Mesothelial cell of epicardium (in vitro differentiated cells): ENCODE measurements around the gene CCDC93. TPM values are rescaled to one million over a fixed set of nuclear protein-coding genes. Genes with fewer than 3 reads are reported as not detected.
"Not testable (repeated sequence)": the region's sequence is repeated elsewhere in the genome, so short reads cannot be mapped to it uniquely, and the experiment has no call there.

Experiments used
- DNase-seq, 2 experiments: peaks; one replicate each; pipeline ENCODE4 v3.0.0; 2021; ENCODE audit warnings: low spot score in 2 of 2; ENCODE audit not compliant: unreplicated experiment in 2 of 2
- H3K27ac Mint-ChIP-seq: 2 replicates; pipeline ENCODE4 v1.8.0; 2021; ENCODE audit warnings: mixed read lengths
- H3K27me3 Mint-ChIP-seq: 2 replicates; pipeline ENCODE4 v1.8.0; 2021; ENCODE audit warnings: low read depth, mixed read lengths
- H3K36me3 Mint-ChIP-seq: 2 replicates; pipeline ENCODE4 v1.8.0; 2021; ENCODE audit warnings: mixed read lengths
- H3K4me1 Mint-ChIP-seq: 2 replicates; pipeline ENCODE4 v1.8.0; 2021; ENCODE audit warnings: mixed read lengths
- H3K4me3 Mint-ChIP-seq: 2 replicates; pipeline ENCODE4 v1.8.0; 2021; ENCODE audit warnings: mild to moderate bottlenecking, moderate library complexity, mixed read lengths
- H3K9me3 Mint-ChIP-seq: 2 replicates; pipeline ENCODE4 v1.8.0; 2021; ENCODE audit warnings: mixed read lengths
- total RNA-seq: library from RNA; stranded (reverse); gene quantifications from 3 replicates; pipeline ENCODE4 v1.2.1, GENCODE V29; 2021
- TF ChIP-seq, protein P1 (sequence below): fragments of 200-600 bp; sonication (generic); IDR thresholded peaks from one replicate; pipeline ENCODE4 v1.5.0; 2021; ENCODE audit warnings: antibody characterized with exemption; ENCODE audit not compliant: unreplicated experiment

Gene CCDC93
- total RNA-seq, 1 donor from 2014 or later = 46.9 TPM

DNA sequence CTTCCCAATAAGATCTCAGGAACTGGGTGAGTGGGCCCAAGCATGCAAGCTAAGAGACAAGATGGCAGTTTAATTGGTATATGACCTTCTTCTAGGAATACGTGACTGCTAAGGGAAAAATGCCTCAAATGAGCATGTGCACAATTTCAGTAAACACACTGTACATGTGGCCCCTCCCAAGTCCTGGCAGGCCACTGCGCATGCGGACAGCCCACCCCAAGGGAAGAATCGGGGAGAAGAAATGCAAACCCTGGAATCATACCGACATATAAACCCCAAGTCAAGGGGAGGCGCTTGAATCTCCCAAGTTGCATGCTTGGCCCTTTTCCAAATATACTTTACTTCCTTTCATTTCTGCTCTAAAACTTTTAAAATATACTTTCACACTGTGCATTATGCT lies 15.2 kb upstream of the CCDC93 start:
- DNase-seq = no peak
- Mint-ChIP-seq H3K27me3 (peaks cover 59% of the 10 kb centered on the region), H3K36me3 (no peaks in the 10 kb centered on the region), H3K4me1 (no peaks in the 10 kb centered on the region), H3K9me3 (no peaks in the 10 kb centered on the region), H3K27ac (no peak overlapping the region), H3K4me3 (no peak overlapping the region)
- TF ChIP-seq, protein P1, sequence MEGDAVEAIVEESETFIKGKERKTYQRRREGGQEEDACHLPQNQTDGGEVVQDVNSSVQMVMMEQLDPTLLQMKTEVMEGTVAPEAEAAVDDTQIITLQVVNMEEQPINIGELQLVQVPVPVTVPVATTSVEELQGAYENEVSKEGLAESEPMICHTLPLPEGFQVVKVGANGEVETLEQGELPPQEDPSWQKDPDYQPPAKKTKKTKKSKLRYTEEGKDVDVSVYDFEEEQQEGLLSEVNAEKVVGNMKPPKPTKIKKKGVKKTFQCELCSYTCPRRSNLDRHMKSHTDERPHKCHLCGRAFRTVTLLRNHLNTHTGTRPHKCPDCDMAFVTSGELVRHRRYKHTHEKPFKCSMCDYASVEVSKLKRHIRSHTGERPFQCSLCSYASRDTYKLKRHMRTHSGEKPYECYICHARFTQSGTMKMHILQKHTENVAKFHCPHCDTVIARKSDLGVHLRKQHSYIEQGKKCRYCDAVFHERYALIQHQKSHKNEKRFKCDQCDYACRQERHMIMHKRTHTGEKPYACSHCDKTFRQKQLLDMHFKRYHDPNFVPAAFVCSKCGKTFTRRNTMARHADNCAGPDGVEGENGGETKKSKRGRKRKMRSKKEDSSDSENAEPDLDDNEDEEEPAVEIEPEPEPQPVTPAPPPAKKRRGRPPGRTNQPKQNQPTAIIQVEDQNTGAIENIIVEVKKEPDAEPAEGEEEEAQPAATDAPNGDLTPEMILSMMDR = no peak

DNA sequence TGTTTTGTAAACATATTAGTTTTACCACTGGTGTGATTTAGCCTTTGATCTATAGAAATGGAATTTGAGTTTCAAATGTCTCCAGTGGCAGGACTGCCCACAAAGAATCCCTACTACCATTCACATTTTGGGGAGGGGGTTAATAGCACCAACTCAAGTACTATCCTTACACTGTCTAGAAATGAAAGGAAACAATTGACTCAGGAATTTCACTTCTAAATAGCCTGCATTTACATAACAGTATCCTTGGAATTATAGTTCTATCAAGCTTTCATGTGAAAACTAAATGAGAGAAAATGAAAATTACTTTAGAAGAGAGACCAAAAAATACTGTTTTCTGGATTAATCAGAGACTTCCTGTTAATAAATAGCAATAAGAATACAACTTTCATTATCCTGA lies 7.5 kb upstream of the CCDC93 start:
- TF ChIP-seq, protein P1 = no peak
- DNase-seq = no peak
- Mint-ChIP-seq H3K4me3 (no peak overlapping the region), H3K9me3 (no peaks in the 10 kb centered on the region), H3K36me3 (no peaks in the 10 kb centered on the region), H3K27me3 (peaks cover 58% of the 10 kb centered on the region), H3K27ac (no peak overlapping the region), H3K4me1 (no peaks in the 10 kb centered on the region)

DNA sequence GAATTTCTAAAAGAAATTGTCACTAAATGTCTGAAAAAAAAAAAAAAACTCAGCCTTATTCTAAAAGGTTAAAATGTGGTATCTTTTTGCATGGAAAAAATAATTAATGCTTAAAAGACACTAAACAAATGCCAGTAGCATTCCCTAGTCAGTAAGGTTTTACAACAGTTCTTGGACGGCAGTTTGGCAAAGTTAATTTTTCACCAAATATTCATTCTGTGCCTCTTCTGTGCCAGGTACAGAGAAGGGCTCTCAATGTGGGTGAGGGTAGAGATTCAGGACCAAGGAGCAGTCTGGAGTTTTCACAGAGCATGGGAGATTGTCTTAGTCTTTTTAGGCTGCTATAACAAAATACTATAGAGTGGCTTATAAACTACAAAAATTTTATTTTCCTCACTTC lies 6.0 kb upstream of the CCDC93 start:
- H3K27ac Mint-ChIP-seq = no peak overlapping the region
- peaks cover 2% of the 10 kb centered on the region for H3K4me1 Mint-ChIP-seq
- H3K9me3 Mint-ChIP-seq = no peaks in the 10 kb centered on the region
- peaks cover 68% of the 10 kb centered on the region for H3K27me3 Mint-ChIP-seq
- no peaks in the 10 kb centered on the region for H3K36me3 Mint-ChIP-seq
- H3K4me3 Mint-ChIP-seq = no peak overlapping the region
- TF ChIP-seq, protein P1 = no peak
- no peak for DNase-seq

DNA sequence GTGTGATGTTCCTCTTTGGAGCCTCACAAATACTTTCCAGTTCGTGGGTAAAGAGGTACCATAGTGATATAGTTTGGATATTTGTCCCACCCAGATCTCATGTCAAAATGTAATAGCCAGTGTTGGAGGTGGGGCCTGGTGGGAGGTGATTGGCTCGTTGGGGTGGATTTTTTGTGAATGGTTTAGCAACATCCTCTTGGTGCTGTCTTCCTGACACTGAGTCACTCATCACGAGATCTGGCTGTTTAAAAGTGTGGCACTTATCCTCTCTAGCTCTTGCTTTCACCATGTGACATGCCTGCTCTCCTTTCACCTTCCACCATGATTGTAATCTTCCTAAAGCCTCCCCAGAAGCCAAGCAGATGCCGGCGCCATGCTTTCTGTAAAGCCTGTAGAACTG lies 3.0 kb upstream of the CCDC93 start:
- Mint-ChIP-seq H3K36me3 (no peaks in the 10 kb centered on the region), H3K27me3 (peaks cover 62% of the 10 kb centered on the region), H3K4me1 (peaks cover 16% of the 10 kb centered on the region), H3K4me3 (no peak overlapping the region), H3K9me3 (no peaks in the 10 kb centered on the region), H3K27ac (no peak overlapping the region)
- no peak for DNase-seq
- TF ChIP-seq, protein P1 = no peak

GRCh38 chr2:118015761-118016160 lies 1.9 kb upstream of the CCDC93 start:
- not testable (repeated sequence) for H3K9me3 Mint-ChIP-seq, H3K27ac Mint-ChIP-seq, H3K36me3 Mint-ChIP-seq, H3K4me3 Mint-ChIP-seq, DNase-seq
- peaks cover 19% of the 10 kb centered on the region for H3K4me1 Mint-ChIP-seq
- peaks cover 52% of the 10 kb centered on the region for H3K27me3 Mint-ChIP-seq

- TF ChIP-seq, protein P1 = no peak
- Mint-ChIP-seq H3K4me1 (peaks cover 19% of the 10 kb centered on the region), H3K27ac (peak overlapping the region; percentile 71), H3K27me3 (peaks cover 44% of the 10 kb centered on the region), H3K4me3 (peak overlapping the region; percentile 91), H3K36me3 (no peaks in the 10 kb centered on the region), H3K9me3 (no peaks in the 10 kb centered on the region)
- no peak for DNase-seq
Observed at GRCh38 chr2:118014492-118014824, 588 bp upstream of the CCDC93 start.
